Hematopoietic multipotent progenitor cell (in vitro differentiated cells): ENCODE measurements around the gene CCDC148. TPM values are rescaled to one million over a fixed set of nuclear protein-coding genes. Genes with fewer than 3 reads are reported as not detected.

ENCODE experiments used
- DNase-seq, 3 donors: peaks; one replicate each; pipeline ENCODE4 v3.0.0-alpha.2; 2011 to 2015; ENCODE audit warnings: low read depth in 2 of 3, low spot score in 2 of 3
- total RNA-seq: library from RNA; depleted of rRNA; stranded (reverse); fragments of >200 nt; gene quantifications from one replicate; pipeline ENCODE4 v1.2.3, GENCODE V29; 2012

Gene CCDC148
- total RNA-seq, 1 donor: not detected

DNA sequence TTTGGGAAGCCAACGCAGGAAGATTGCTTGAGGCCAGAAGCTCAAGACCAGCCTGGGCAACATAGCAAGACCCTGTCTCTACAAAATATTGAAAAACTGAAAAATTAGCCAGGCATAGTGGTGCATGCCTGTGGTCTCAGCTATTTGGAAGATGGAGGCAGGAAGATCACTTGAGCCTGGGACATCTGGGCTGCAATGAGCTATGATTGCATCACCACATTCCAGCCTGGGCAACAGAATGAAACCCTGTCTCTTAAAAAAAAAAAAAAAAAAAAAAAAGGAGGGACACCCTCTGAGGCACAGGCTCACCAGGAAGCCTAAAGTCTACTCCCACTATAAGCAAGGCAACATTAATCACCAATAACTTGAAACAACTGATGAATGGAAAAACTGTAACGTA is 151.1 kb downstream of the CCDC148 start:
- DNase-seq: no peak

DNA sequence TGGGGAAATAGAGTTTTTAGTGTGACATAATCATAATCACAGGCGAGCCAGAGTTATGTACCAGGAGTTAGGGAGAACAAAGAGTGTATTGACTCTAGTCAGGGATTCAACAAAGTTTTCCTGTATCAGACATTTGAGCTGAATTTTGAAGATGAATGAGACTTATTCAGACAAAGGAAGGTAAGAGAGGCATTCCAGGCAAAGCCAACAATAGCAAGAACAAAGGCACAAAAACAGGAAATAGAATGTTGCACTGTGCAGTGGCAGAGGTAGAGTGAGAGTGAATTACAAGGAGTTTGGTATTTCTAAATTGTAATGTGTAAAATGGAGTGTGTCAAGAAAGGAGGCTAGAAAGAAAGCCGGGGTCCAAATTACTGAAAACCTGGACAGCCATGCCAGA is 156.2 kb downstream of the CCDC148 start:
- no peak for DNase-seq

DNA sequence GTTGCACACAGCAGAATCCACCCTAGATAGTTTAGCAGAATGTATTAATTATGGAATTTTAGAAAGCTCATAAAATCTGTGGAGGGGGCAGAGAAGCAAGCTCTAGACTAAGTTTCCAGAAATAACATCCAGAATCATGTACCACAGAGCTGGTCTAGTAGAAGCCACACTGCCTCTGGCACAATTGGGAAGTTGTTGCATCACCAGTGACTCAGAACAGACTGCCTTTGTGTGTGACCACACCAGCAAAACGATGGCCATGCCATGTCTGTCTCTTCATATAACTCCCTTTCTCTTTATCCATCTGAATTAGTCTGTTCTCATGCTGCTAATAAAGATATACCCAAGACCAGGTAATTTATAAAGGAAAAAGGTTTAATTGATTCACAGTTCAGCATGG is 158.9 kb downstream of the CCDC148 start:
- no peak for DNase-seq

DNA sequence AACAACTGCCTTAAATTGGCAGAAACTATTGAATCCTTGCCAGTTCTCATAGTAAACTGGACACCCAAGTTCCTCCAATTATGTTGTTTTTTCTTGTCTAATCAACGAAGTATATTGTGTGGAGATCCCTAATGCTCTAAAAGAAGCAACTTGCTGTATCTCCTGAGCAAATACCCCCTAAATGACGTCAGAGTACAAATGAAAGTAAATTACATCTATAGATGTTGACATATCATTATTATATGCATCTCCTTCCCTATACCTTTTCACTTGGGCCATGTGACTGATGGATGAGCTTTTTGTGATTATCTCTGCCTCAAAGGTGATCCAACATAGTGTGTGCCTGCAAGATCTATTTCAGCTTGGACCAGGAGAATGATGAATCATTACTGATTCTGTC is 159.4 kb downstream of the CCDC148 start:
- no peak for DNase-seq

DNA sequence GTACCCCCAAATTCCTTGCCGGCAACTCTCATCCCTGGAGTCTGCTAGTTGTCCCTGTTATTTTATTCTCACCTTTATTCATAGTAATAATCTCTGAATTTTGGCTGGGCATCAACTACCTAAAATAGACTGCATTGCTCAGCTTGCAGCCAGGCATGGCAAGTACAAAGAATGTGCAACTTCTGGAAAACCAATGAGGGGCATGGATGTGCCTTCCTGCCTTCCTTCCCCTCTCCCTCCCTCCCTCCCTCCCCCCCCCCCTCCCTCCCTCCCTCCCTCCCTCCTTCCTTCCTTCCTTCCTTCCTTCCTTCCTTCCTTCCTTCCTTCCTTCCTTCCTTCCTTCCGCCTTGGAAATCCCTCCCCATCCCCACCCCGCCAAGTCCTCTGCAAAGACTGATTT is 162.8 kb downstream of the CCDC148 start:
- DNase-seq: no peak

DNA sequence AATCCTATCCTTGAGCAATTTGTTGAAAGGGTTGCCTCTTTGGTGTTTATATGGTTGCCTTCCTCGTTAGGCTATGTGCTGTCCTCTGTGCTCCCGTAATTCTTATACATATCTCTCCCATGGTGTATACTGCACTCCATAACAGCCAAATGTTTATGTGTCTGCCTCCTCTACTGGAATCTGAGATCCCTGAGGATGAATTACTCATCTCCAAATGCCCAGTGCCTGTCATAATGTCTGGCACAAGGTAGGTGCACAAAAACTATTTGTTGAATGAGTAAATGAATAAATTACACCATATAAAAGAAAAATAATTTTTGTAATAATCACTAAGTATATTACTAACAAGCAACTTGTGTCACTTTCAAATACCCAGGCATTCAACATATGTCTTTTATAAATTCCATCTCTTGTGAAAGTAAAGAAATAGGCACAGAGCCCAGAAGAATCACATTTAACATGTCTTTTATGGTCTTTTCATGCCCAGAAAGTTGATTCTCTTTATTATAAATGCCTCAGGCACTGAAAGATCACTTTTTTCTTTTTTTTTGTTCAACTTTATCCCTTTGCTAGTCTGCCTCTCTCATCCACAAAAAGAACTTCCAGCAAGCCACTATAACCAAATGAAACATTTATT is 164.9 kb downstream of the CCDC148 start:
- DNase-seq: no peak

DNA sequence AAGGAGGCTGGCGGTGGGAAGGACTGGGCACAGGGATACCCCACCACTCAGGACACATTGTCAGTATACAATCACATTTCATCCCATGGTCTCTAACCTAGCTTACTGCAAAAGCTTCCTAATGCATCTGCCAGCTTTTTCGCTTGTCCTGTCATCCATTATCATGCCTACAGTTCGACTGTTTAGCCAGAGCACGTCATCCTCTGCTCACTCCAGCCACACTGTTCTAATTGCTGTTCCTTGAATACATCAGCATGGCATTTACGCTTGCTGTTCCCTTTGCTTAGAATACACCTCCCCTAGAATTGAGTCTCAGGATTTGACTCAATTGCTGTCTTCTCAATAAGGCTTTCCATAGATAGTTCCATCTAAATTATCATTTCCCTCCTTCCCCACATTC is 166.3 kb downstream of the CCDC148 start:
- DNase-seq: no peak

DNA sequence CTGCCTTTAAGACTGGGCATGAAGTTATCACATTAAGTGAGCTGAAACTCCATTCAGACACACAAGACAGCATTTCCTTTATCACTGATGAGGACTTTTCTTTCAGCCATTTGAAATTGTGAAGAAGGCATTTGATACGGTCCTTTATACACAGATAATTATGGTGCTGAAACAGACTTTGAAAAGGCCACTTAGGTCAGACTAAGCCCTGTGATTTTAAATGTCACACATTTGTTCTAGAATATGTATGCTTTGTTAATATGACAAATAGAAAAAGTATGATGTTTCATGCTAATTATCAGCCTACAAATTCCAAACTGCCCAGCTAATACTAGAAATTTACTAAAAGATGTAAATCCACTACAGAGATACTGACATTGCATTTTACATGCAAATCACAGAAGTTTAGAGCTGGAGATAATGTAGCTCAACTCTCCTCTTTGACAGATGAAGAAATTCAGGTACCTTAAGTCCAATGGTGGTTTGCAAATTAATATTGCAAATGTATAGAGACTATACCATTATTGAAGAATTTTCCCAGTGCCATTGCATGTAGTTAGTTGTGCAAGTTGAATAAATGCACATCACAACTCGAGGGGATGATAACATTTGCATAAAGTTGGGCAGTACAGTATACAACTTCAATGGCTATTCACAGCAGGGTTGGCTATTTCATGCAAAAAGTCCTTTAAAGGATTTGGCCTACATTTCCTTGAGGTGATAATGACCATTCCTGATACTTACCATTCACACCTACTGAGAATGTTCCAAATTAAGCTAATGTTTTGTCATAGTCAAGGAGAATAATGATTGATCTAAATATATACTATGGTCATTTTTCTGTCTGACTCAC is 179.7 kb downstream of the CCDC148 start:
- DNase-seq: no peak

DNA sequence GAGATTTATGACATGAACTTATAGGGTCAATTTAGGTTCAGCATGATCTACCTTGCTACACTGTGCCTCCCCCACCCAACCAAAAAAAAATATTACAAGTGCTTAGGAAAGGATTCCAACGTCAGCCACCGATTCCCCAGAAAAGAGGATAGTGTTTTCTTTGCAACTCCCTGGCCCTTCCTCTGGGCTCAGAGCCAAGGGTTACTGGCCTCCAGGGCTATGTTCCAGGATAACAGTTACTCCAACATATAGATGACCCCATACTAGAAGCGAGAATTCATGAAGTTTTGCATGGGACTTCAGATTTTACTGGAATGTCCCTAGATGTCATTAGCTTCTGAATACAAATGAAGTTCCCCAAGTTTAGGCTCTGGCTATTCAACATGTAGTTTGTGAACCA is 182.8 kb downstream of the CCDC148 start:
- DNase-seq: no peak

DNA sequence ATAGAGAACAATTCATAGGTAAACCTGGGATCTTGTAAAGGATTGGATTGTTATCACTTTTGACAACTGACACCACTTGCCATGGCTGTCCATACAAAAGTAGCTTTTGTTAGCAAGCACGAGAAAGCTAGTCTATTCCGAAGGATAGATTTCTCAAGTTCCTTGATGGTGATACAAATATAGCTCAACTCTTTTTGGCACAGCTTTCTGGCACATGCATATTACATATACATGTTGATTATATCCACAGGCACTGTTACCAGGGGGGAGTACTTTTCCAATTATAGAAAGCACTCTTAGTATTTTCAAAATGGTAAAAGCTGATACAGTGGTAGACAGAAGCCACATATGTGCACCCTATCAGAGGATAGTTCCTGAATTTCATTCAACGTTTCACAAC is 186.0 kb downstream of the CCDC148 start:
- DNase-seq: no peak

DNA sequence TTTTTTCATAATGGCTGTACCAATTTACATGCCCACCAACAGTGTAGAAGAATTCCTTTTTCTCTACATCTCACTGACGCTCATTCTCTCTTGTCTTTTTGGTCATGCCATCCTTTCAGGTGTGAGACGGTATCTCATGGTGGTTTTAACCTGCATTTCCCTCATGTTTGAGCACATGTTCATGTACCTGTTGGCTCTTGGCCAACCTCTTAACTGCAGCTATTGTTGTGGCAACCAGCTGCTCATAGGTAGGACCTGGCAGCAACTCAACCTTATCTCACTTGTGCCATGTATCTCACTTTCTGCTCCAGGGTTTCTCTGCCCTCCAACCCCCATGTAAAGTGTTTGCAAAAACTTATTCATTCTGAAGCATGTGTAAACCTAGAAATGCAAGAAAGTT is 187.4 kb downstream of the CCDC148 start:
- DNase-seq: no peak

DNA sequence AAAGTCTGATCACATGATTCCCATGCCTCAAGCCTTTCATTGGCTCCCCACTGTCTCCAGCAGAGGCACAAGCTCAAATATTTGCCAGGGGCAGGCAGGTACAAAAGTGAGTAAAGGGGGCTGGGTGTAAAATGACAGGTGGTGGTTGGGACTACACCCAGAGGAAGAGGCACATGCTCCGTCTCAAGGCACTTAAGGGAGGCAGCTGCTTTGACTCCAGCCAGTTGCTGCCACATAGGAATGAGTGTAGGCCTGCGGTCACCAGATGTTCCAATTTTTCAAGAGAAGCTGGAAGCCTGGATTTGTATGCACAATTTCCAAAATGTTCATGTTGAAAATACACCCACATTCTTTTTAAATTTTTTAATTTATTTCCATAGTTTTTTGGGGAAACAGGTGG is 190.4 kb downstream of the CCDC148 start:
- DNase-seq: no peak

DNA sequence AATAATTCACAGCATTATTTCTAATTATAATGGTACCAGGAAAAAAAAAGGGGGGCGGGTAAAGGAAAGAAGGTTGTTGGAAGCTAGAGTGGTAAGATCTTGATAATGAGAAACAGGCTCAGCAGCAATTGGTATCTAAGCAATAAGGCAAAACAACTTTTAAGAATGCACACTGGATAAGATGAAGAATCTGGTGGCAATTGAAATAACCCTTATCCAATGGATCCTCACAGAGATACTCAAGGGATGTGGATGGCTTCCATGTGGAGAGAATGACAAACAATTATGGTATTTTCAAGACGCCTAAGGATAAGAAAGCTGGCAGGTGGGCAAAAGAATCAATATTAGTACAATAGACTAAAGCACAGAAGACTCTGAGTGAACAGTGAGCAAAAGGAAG is 201.3 kb downstream of the CCDC148 start:
- DNase-seq: no peak

DNA sequence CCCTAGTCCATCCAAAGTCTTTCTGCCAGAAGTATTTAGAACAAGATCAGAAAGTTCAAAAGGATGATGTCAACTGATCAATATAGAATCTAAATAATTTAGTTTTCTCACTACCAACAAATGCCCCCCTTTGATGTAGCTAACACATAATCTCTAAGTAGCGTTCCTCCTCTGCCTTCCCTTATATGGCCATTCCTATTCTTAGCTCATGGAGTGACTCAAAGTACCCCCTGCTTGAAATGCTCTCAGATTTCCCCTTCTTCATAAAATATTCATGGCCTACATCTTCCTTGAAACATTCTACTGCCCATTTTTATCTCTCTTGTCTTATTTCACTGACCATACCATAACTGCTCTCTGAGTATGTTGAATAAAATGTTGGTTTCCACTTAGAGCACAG is 203.4 kb downstream of the CCDC148 start:
- no peak for DNase-seq

DNA sequence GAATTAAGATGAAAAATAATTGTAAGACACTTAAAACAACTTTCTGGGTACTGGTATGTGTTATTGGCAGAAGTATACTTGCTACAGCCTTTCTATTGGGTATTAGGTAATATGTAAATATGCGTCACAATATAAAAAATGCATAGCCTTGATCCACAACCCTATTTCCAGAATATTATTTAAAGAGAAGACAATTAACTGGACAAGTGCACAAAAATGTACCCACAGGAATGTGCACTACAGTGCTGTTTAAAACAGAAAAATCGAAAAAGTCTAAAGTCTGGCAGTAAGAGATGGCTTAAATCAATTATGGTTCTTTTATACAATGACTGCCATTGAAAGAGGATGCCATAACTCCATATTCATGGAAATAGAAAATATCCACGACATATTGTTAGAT is 205.2 kb downstream of the CCDC148 start:
- no peak for DNase-seq

DNA sequence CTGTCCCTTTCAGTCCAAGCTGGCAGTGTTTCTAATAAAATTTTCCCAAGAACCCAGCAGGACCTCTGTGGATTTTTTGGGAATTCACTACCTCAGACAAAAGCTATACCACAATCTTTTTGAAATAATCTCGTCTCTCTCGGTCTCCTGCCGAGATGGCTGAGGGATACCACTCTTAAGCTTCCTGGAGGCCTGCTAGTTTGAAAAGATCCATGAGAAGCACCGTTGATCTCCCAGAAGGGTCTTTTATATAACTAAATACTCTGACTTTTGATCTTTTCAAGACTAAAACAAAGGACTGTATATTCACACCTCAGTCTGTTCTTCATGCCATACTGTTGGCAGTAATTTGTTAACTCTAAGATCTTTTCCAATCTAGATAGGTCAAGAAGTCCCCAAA is 213.2 kb downstream of the CCDC148 start:
- DNase-seq: no peak

DNA sequence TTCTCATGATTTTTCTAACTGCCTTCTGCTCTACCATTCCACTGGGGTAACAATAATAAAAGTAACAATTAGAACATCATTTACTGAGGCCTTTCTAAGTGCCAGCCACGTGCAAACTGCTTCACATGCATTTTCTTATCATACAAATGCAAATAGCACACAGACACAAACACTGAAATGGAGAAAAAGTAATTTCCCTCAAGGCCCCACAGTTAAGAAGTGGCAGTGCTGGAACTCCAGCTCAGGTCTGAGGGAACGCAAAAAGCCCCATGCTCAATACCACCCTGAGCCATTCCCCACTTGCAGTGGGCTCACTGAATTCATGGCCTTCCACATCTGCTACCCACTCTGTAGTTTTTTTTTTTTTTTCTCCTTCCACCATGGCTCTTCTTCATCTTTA is 214.3 kb downstream of the CCDC148 start:
- no peak for DNase-seq

DNA sequence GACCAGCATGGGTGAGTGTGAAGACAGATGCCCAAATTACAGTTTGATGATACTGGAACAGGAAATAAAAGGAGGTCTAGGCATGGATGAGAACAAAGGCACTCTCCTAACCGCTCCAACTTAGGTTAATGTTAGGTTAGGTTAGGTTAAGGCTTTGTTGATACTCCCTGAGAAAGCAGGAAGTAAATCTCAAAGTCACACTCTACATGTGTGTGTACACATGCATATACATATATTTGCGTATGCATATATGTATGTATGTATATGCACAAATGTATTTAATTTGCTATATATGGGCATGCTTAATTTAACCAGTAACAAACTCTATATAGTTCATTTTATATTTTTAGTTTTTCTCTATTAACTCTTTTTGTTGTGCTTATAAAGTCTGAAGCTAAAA is 215.6 kb downstream of the CCDC148 start:
- no peak for DNase-seq

DNA sequence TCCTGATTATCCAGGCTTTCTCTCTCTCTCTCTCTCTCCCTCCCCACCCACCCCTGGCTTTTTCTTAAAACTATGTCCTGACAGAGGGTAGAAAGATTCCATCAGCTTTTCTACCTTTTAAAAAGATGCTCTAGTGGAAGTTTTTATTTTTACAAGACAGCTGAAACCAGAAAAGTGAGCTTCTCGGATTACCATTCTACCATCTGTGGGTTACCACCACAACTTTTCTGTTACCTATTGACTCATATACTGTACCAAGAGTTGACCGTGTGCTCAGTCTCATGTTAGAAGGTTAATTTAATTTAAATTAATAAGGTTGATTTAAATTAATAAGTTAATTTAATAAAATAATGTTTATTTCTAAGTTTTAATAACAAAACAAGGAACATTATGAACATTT is 217.3 kb downstream of the CCDC148 start:
- DNase-seq: no peak

DNA sequence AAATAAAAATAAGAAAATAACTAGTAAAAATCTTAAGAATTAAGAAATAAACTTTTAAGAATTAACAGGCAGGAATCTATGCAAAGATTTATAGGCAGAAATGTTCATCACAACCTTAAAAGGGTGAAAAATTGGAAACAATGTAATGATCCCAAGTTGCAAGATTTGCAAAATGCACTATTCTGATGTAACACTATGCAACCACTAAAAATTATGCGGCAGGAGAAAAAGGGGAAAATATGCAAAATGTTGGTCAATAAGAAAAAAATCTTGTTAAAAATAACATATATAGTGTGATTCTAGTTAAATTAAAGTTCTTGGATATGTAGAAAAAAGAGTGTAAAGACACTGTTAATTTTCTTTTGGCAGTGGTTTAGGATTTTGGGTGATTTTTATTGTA is 222.1 kb downstream of the CCDC148 start:
- no peak for DNase-seq

DNA sequence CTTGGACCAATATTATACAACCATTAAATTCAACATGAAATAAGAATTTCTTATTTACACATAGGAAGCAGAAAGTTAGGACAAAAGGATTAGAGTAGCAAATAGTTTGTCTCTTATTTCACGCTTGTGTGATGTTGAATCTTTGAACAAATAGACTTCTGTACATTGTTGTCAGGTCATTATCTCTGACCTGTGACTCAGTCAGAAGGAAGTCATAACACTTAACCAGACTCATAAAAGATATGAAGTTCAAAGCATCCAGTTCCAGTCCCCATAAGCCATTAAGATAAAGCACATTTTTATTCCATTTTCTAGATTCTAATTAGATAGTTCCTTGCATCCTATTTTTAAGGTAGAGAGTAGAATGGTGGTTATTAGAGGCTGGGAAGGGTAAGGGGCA is 224.1 kb downstream of the CCDC148 start:
- DNase-seq: no peak

DNA sequence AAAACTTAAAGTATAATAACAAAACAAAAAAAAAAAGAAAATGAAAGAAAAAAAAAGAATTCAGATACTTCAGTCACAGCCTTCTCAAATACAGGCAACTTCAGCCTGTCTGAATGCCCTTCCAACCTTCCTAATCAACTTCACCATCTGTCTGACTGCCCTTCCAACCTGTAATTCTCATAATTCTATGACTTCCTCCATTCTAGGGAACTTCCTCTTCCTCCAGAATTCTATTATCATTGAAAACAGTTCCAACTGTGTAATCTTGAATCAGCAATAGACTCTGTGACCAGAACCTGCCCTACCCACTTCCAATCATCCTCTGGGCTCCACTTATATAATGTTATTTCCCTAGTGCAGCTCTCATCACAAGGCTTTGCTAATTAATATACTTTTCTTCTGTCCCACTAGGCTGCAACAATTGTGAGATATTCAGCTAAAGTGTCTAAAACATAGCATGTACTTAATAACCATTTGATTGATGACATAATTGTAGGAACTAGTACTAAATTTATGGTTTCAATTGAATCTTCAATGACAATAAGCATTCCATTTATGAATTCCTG is 227.5 kb downstream of the CCDC148 start:
- DNase-seq: peak in 2 of 3 donors; percentile 71 to 89
